ENCODE measurements around the gene MAX. TPM values are rescaled to one million over a fixed set of nuclear protein-coding genes. Genes with fewer than 3 reads are reported as not detected.
A peak's percentile ranks its signal among the peaks of the same experiment; 100 is the strongest.

Gene MAX
- total RNA-seq, 1 donor from 2014 or later: 69.3 TPM

GRCh38 chr14:65054471-65055085 lies 47.7 kb downstream of the MAX start:
- Mint-ChIP-seq H3K36me3 (ENCODE audit: low read depth) (peaks cover 5% of the 10 kb centered on the region), H3K9me3 (no peaks in the 10 kb centered on the region), H3K27ac (ENCODE audit: unreplicated experiment) (peak overlapping the region; percentile 59), H3K4me3 (no peak overlapping the region), H3K4me1 (no peaks in the 10 kb centered on the region), H3K27me3 (ENCODE audit: low read depth) (no peaks in the 10 kb centered on the region)
- no peak for DNase-seq (ENCODE audit: low read depth, low spot score)
- no peak for TF ChIP-seq CTCF (conservative IDR thresholded peaks at IDR 0.05)

- no peak for TF ChIP-seq CTCF (conservative IDR thresholded peaks at IDR 0.05)
Observed at GRCh38 chr14:65053466-65053865, 48.9 kb downstream of the MAX start.

GRCh38 chr14:65052832-65053231 lies 49.5 kb downstream of the MAX start:
- H3K4me1 Mint-ChIP-seq: no peaks in the 10 kb centered on the region
- no peak overlapping the region for H3K4me3 Mint-ChIP-seq
- H3K27ac Mint-ChIP-seq (ENCODE audit: unreplicated experiment): no peak overlapping the region
- TF ChIP-seq CTCF (conservative IDR thresholded peaks at IDR 0.05): no peak
- DNase-seq (ENCODE audit: low read depth, low spot score): no peak
- no peaks in the 10 kb centered on the region for H3K9me3 Mint-ChIP-seq
- peaks cover 5% of the 10 kb centered on the region for H3K36me3 Mint-ChIP-seq (ENCODE audit: low read depth)
- no peaks in the 10 kb centered on the region for H3K27me3 Mint-ChIP-seq (ENCODE audit: low read depth)

More at GRCh38 chr14:65053466-65053865, 48.9 kb downstream of the MAX start:
- H3K27me3 Mint-ChIP-seq (ENCODE audit: low read depth): no peaks in the 10 kb centered on the region
- no peaks in the 10 kb centered on the region for H3K9me3 Mint-ChIP-seq
- no peaks in the 10 kb centered on the region for H3K4me1 Mint-ChIP-seq
- no peak overlapping the region for H3K27ac Mint-ChIP-seq (ENCODE audit: unreplicated experiment)
- DNase-seq (ENCODE audit: low read depth, low spot score): no peak
- H3K36me3 Mint-ChIP-seq (ENCODE audit: low read depth): peaks cover 5% of the 10 kb centered on the region
- no peak overlapping the region for H3K4me3 Mint-ChIP-seq

- Mint-ChIP-seq H3K4me3 (no peak overlapping the region), H3K27me3 (ENCODE audit: low read depth) (no peaks in the 10 kb centered on the region), H3K36me3 (ENCODE audit: low read depth) (peaks cover 9% of the 10 kb centered on the region), H3K4me1 (no peaks in the 10 kb centered on the region), H3K9me3 (no peaks in the 10 kb centered on the region), H3K27ac (ENCODE audit: unreplicated experiment) (no peak overlapping the region)
- no peak for TF ChIP-seq CTCF (conservative IDR thresholded peaks at IDR 0.05)
- no peak for DNase-seq (ENCODE audit: low read depth, low spot score)
Observed at GRCh38 chr14:65045709-65046108, 56.6 kb downstream of the MAX start.

- H3K27ac Mint-ChIP-seq (ENCODE audit: unreplicated experiment): no peak overlapping the region
- DNase-seq (ENCODE audit: low read depth, low spot score): no peak
- no peaks in the 10 kb centered on the region for H3K9me3 Mint-ChIP-seq
- H3K4me3 Mint-ChIP-seq: no peak overlapping the region
- H3K4me1 Mint-ChIP-seq: no peaks in the 10 kb centered on the region
- TF ChIP-seq CTCF (conservative IDR thresholded peaks at IDR 0.05): no peak
- H3K27me3 Mint-ChIP-seq (ENCODE audit: low read depth): no peaks in the 10 kb centered on the region
- peaks cover 9% of the 10 kb centered on the region for H3K36me3 Mint-ChIP-seq (ENCODE audit: low read depth)
Observed at GRCh38 chr14:65045006-65045405, 57.3 kb downstream of the MAX start.

Data from neural crest cell (in vitro differentiated cells).